NCI-H187 treated with DMSO at 0.1 percent for 48 hours (cell line): ENCODE data around the gene CCM2.
A peak's percentile ranks its signal among the peaks of the same experiment; 100 is the strongest.
"Not testable (repeated sequence)": the region's sequence is repeated elsewhere in the genome, so short reads cannot be mapped to it uniquely, and the experiment has no call there.

Experiments used
- DNase-seq: peaks from one replicate; lab custom pipeline; 2025; lab: John Stamatoyannopoulos, UW

CCM2 gene

DNA sequence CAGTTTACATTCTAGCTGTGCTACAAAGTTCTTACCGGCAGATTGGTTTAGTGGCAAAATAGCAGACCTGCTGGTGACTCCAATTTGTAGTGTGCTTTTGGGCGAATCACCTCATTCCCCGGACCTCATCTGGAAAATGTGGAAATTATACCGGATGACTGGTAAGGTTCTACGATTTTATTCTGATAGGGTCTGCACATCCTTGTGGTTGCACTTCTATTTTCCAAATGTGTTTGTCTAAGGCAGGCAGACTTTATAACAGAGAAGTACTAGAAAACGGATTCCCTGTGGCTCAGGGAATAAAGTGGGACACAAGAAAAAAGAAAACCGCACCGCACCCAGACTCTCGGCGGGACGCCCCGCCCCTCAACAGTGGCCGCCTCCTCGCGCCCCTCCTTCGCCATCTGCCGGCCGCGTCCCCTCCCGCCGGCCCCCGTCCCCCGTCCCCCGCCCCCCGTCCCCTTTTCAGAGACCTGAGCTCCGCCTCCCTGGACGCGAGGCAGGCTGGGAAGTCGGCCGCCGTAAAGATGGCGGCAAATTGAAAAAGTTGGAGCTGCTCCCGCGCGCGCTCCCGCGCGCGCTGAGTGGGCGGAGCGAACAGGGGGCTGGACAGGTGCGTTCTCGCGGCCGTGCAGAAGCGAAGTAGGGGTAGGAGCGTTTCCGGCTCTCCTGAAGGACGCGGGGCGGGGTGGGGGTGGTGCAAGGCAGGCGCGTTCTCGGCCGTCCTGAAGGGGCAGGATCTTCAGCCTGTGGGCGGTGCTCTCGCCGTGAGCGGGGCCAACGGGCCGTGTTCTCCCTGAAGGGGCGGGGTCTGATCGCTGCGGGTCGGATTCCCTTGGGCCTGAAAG, 532 bp upstream of the CCM2 start:
- DNase-seq: peak; percentile 83

DNA sequence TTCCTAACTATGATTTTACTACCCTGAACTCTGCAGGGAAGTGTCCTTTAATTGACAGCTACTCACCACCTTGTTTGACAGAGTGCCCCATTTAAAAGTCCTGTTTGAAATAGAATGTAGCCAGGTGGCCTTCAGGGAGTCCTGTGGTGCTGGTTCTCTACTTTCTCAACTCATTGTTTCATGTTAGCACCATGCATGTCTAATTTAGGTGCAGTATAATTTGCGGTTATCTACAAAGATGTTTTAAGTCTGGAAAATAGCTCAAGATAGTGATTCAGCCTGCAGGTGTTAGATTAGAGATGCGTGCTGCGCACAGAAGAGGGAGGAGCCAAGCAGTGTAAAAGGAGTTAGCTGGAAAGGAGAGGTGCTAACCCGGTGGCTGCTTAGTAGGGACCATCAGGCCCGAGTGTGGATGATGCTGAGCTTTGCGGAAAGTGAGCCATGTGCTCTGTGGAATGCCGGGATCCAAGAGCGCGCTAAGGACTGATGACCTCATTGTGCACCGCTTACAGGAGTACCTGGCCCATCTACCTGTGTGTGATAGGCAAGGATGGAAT, 1.2 kb downstream of the CCM2 start:
- DNase-seq: no peak

DNA sequence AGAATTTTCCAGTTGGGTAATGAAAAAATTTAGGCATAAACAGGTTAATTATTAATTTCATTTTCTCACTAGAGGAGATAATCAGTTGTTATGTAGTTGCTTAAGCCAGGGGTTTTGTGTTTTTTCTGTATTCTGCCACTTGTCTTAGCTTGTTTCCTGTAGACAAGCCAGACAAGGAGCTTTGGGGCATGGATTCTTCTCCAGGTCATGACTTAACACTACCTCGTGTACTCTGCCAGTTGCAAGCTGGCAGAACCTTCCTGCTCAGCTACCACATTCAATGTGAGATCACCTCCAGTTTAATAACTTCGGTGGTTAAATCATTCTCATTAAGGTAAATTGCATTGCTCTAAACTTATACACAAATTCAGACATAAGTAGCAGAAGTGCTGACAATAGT, 1.8 kb downstream of the CCM2 start:
- no peak for DNase-seq

DNA sequence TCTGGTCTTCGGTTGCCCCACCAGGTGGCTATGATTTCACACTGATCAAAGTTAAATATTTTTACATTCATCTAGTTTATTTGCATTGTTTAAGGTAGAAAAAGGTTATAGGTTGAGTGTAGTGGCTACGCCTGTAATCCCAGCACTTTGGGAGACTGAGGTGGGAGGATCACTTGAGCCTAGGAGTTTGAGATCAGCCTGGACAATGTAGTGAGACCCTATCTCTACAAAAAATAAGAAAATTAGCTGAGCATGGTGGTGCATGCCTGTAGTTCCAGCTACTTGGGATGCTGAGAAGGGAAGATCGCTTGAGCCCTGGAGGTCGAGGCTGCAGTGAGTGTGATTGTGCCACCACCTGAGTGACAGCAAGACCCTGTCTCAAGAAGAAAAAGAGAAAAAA, 3.8 kb downstream of the CCM2 start:
- DNase-seq: no peak

DNA sequence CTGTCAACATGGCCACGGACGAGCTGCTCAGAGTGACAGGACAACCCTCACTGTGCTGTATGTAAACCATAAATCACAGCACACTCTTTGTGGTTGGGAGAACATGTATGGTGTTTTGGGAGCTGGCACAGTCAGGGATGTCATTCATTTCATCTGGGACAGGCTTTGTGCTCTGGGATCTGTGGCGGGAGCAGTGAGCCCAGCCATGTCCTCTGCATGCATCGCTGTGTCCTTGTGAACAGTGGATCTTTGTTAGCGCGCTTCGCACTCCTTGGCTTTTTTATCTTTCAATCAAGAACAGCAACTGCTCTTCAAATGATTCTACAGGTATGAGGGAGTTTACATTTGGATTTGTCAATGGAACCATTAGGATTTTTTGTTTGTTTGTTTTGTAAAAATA, 7.1 kb downstream of the CCM2 start:
- DNase-seq: no peak

DNA sequence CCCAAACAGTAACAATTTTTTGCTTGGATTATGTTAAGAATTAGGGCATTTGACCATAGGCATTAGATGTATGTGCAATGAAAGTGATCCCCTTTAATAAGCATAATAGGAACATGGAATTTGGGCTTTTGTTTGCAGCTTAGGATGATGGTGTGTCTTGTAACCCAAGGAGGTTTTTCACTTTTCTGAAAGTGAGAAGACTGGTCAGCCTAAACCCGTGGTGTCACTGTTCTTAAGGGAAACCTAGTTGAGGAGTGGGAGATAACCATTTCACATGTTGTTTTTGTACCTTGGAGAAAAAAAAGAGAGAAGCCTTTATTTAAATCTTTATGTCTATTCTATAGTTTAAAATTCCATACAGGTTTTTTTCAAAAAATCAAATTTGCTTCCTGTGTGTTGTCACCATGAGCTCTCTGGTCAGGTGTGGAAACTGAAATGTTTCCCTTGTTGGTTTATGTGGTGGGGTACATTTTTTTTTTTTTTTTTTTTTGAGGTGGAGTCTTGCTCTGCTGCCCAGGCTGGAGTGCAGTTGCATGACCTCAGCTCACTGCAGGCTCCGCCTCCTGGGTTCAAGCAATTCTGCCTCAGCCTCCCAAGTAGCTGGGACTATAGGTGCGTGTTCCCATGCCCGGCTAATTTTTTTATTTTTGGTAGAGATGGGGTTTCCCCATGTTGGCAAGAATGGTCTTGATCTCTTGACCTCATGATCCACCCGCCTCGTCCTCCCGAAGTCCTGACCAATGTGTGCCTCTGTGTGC, 7.7 kb downstream of the CCM2 start:
- DNase-seq: no peak

DNA sequence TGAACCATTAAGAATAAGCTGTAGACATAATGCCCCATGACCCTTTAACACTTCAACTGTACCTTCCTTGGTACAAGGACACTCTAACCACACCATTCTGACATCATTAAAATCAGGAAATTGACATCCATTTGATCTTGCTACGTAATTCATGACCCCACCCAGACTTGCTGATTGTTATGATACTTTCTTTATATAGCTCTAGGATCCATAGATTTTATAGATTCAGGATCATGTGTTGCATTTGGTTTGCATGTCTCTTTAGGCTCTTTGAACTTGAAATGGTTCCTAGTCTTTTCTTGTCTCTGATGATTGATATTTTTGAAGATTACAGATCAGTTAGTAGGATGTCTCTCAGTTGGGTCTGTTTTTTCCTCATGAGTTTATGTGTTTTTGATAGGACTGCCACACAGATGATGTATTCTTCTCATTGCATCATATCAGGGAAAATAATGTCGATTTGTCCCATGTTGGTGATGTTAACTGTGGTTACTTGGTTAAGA, 13.5 kb downstream of the CCM2 start:
- no peak for DNase-seq

DNA sequence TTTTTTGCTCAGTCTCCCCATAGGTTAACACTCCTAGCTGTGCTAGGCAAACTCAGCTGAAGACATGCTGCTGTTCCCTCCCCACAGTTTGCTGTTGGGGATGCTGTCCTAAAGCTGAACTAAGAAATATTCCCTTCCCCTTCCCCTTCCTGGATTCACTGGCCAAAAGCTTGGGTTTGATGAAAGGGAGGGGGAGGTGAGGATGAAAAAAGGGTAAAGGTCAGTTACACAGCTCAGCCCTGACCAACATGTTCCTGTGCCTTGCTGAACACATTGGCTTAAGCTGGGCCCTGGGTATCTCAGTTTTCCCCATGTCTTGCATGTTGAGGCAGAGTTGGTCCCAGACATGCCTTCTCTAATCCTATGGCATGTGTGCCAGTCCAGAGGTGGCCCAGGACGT, 15.3 kb downstream of the CCM2 start:
- DNase-seq: no peak

DNA sequence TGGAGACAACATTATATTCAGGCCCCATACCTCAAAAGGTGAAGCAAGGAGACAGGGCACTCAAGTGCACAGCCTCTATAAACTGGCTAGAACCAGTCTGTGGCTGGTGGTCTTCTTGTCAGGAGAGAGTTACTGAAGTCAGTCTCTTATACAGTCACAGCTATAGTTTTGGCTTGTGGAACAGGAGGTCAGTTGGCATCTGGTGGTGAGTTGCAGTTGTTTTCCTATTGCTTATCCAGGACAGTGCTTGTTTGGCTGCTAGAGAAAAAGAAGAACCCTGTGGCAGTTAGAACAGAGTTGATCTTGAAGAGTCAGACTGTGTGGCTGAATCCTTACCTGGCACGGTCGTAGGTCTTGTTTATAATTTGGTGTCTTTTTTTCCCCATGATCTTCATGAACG, 17.3 kb downstream of the CCM2 start:
- no peak for DNase-seq

DNA sequence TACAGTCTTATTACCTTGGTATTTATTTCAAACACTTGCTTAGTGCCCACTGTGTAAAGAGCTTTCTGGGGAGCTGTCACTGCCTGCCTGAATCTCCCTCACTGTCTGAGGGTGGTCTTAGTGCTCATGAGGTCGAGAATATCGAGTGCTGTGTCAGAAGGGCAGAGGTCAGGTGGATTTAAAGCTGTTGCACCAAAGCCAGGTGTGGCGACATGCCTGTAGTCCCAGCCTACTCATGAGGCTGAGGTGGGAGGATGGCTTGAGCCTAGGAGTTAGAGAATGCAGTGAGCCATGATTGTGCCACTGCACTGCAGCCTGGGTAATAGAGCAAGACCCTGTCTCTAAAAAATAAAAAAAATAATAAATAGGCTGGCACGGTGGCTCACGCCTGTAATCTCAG, 20.9 kb downstream of the CCM2 start:
- DNase-seq: no peak

DNA sequence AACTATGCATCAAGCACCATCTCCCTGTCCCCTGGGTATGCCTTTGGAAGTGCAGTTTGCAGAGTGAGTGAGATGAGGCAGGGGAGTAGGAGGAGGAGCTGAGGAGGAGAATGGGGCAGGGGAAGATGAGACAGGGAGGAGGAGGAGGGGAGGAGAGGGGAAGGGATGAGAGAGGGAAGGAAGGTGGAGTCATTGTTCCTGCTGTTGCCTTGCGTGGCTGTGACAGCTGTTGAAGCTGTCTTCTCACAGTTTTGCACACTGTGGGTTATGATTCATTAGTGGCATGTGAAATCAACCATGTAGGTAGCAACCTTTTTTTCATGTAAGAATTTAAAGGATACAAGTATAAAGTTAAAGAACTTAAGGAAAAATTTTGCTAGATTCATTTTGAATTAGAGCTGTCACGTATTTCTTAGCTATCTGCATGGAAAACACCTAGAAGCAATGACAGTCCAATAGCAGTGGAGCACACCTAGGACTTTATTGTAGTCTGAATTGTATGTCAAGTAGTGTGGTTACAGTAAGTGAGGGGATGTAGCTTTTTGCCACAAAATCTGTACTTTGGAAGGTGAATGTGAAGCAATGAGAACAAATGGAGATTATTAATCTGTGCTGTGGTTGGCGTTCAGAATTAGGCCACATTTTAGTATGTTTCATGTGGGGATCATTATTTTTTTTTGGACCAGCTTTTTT, 21.7 kb downstream of the CCM2 start:
- no peak for DNase-seq

DNA sequence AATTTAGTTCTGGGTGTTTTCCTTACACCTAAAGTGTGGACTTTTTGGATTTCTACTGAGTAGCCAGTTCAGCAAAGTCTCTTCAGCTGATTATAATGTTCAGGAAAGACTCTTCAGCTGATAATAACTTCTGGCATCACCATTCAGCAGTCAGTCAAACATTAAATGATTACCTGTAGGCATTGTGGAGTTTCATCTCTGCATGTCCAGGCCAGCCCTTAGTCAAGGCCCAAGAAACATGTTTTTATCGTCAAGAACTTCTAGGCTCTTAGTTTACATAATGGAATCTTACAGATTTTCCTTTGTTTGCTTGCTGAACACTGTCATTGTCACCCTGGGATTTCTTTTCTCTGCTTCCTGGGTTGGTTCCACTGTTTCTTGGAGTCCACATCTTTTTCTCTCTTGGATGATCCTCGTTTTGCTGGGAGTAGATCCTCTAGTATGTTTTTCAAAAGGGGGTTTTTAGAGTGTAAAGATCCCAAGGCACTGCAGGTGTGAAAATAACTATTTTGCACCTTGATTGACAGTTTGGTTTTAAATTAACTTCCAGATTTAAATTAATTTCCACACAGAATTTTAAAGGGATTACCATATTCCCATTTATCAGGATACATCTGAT, 24.2 kb downstream of the CCM2 start:
- DNase-seq: no peak

DNA sequence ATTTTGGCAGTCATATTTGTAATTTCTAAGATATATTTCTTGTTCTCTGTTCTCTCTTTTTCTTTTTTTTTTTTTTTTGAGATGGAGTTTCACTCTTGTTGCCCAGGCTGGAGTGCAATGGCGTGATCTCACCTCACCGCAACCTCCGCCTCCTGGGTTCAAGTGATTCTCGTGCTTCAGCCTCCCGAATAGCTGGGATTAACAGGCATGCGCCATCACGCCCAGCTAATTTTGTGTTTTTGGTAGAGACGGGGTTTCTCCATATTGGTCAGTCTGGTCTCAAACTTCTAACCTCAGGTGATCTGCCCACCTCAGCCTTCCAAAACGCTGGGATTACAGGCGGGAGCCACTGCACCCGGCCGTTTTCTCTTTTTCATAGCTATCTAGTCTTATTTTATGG, 25.5 kb downstream of the CCM2 start:
- not testable (repeated sequence) for DNase-seq

DNA sequence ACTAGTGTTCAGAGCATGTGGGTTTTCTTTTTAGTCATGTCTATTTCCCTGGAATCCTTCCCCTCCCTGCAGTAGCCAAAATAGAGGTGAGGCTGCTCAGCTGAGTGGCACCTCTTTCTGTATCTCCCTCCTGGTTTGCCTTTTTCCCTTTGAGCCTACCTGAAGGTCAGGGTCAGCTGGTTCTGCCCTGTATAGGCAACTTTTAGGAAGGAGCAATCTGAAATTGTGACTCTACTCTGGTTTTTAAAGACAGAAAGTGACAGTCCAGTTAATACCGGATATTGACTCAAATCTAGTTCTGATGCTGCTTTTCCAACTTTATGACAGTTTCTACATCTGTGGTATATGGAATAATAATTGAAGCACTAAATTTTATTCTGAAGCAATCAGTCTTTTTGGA, 26.0 kb downstream of the CCM2 start:
- DNase-seq: no peak

DNA sequence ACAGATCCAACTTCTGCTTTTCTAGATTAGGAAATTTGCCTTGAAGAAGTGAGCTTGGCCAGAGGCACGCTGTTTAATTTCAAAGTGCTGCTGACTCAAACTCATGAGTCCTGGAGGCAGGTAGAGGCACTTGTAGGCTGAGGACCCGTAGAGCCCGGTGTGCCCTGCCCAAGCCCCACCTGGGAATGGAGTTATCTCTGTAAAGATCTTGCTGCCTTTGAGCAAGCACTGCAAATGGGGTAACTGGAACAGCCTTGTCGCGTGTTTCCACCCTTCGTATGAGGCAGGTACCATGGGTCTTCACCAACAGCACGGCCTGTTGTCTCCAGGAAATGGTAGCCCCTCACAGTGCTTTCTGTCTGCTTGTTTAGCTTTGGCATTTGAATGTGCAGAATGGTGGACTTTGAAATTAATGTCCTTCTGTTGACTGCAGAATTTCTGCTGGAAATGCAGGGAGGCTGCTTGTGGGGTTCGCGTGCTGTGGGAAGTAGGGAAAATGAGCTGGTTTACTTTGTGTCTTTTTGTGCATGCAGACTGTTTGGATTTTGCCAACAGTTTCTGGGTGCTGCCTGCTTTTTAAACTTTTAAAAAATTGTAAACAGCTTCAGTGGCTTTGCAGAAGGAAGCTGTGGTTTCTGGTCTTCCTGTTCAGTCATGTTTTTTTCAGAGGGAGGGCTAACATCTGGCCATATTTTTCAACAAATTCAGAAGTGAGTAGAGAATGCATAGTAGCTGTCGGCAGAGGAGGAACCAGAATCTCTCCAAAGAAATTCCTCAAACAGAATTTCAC, 27.2 kb downstream of the CCM2 start:
- DNase-seq: no peak

DNA sequence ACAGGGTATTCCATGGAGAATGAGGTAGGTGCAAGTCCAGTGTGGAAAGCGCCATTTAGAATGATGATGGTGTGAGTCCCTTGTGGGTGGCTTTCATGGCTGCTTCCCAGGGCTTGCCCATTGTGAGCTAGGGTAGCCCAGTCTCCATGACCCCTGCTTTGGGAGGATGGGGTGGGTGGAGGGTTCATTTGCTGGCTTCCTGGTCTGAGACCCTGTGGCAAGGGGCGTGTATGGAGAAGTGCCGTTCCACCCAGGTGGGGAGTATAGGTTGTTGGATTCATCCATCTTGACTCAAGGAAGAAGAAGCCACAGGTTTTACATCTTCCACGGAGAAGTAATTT, 27.7 kb downstream of the CCM2 start:
- no peak for DNase-seq

DNA sequence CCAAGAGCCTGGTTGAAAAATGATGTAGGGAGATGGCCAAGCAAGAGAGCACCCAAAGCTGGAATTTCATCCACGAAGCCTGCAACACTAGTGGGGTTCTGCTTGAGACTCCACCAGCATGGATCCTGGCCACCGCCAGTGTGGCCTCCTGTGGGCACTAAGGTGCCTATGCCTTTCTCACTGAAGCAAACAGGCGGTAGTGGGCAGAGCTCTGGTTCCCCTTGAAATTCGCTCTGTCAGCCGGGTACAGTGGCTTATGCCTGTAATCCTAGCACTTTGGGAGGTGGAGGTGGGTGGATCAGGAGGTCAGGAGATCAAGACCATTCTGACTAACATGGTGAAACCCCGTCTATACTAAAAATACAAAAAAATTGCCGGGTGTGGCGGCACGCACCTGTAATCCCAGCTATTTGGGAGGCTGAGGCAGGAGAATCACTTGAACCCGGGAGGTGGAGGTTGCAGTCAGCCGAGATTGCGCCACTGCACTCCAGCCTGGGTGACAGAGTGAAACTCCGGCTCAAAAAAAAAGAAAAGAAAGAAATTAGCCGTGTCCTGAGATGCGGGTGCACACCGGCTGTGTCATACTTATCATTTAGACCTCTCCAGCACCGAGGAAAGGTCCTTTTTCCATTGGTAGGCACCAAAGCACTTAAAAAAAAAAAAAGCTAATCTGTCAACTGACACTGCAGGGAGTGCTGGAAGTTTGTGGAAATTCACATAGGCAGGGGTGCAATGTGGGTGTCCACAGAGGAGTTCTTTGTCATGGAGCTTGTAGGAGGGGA, 28.3 kb downstream of the CCM2 start:
- DNase-seq: no peak

DNA sequence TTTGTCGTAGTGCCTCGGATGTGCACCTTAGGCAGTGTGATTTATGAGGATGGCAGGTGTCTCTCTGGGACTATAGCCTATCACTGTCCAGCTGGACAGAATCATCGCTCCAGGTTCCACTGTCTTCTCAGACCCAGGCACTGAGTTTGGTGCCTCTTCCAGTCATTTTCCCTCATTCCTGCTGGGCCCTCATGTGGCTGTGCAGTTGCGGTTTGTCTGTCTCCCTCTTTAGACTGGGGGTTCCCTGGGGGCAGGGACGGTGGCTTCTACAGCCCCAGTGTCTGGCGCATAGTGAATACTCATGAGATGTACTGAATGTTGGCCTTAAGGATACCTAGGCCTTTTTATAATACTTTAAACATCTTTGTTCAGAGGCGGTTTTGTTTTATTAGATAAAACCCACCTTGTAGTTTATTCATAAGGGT, 28.9 kb downstream of the CCM2 start:
- no peak for DNase-seq

DNA sequence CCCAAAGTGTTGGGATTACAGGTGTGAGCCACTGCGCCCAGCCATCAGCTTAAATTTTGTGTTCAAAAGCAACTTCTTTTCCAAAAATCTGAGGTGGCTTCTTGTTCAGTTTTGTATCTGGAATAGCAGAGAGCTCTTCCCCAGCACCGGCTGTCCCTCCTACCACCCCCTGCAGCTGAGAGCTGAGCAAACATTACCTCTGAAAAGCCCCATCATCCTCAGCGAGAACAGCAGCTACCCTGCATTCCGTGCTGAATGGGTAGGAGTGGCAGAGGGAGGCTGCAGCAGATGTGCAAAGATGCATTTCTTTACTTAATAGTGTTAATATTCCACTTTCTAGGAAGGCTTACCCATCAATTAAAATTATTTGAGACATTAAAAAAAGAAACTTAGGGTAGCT, 31.8 kb downstream of the CCM2 start:
- no peak for DNase-seq

DNA sequence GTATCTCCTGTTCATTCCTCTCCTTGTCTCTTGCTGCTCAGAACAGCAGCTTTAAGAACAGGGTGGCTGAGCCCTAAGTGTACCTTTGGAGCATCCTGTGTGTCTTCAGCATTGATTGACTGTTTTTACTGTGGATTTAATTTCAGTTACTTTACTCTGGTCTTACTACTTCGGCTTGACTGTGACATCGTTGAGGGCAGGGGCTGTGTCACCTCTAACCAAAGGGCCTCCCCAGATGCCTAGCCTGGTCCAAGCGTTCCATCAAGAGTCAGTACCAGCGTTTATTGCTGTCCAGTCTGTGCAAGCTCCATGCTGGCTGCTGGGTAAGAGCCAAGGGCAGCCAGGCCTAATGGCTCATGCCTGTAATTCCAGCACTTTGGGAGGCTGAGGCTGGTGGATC, 32.4 kb downstream of the CCM2 start:
- no peak for DNase-seq
